ENCODE results near the gene PAX5.

DNA sequence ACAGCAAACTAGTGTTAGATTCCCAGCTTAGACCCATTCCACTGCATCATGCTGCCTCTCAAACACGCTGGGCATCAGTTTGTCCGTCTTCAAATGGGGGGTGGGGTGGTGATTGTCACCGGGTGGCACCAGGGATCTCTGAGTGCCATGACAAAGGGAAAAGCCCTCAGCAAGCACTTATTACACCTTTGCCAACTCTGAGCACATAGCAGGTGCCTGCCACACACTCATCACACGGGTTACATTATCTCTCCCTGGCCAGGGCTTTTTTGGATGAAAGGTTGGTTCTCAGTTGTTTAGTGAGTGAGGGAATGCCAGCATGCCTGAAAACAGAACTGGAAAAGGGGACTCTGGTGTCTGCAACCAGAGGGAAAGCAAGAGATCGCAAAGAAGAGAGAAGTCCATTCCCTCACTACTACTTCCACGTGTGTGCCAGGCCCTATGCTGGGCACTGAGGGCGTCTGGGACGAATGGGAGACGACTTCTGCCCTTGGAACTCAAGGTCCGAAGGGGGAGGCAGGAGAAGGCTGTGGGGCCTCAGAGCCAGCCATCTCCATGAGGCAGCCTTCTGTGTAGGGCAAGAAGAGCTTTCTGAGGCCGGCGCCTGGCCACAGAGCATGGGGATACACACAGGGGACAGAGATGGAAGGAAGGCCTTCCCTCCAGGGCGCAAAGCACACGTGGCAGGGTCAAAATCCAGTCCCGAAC lies 48.9 kb downstream of the PAX5 start:
- TF ChIP-seq, protein P1, sequence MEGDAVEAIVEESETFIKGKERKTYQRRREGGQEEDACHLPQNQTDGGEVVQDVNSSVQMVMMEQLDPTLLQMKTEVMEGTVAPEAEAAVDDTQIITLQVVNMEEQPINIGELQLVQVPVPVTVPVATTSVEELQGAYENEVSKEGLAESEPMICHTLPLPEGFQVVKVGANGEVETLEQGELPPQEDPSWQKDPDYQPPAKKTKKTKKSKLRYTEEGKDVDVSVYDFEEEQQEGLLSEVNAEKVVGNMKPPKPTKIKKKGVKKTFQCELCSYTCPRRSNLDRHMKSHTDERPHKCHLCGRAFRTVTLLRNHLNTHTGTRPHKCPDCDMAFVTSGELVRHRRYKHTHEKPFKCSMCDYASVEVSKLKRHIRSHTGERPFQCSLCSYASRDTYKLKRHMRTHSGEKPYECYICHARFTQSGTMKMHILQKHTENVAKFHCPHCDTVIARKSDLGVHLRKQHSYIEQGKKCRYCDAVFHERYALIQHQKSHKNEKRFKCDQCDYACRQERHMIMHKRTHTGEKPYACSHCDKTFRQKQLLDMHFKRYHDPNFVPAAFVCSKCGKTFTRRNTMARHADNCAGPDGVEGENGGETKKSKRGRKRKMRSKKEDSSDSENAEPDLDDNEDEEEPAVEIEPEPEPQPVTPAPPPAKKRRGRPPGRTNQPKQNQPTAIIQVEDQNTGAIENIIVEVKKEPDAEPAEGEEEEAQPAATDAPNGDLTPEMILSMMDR (IDR thresholded peaks at IDR 0.05): no peak
- no peak for TF ChIP-seq POLR2A (IDR thresholded peaks at IDR 0.05)

Data from esophagus squamous epithelium (tissue), 4 donors.